Measurements from ENCODE around the gene AMER3.

DNA sequence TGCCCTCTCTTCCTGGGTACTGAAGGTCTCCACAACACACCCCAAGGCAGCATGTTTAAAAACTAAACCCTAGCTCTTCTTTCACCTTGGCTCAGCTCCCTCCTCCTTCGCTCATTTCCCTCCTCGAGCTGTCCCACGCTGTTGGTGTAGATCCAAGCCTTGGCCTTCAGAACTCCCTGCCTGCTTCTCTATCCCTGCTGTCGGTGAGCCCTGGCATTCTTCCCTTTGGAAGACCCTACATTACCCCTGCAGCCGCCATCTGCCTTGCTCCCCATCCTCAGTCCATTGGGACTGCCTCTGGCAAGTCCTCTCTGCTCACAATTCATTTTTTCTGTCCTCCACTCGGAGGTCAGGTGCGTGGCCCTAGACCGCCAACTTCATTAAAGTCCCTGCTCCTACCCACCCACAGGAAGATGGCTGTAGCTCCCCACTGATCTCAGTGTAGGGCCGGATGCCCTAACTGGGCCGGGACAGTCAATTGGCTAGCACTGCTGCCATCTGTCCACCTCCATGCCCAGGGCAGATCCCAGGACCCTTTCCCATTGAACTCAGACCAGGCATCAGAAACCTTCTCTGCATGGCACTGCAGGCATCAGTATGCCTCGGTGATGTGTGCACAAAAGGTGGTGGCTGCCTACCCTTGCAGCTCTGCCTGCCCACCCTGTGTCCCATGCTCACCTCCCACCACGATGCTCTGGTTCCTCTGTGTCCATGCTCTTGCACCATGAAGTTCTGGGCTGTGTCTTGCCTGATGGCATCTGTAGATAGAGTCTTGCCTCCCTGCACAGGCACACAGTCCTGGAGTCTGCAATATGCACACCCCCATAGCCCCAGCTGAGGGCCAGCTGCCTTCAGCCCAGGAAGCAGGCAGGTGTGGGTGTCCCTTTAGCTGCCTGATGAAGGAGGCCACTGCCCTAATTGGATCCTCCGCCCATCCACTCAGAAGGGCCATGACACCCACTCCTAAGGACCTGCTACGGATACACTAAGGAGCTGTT is 5.7 kb downstream of the AMER3 start:
- TF ChIP-seq POLR2A (IDR thresholded peaks at IDR 0.05; ENCODE audit: control extremely low read depth in 1 of 2, low read depth in 2 of 2, low read length in 2 of 2) (no peak), CHD2 (IDR thresholded peaks at IDR 0.05; ENCODE audit: low read length) (no peak), SRF (IDR thresholded peaks at IDR 0.05; ENCODE audit: low read depth, low read length) (no peak), EZH2 (IDR thresholded peaks at IDR 0.05; ENCODE audit: low read depth, low read length, severe bottlenecking) (no peak), RAD21 (IDR thresholded peaks at IDR 0.05 in 1 of 2, conservative IDR thresholded peaks at IDR 0.05 in 1 of 2; ENCODE audit: low read depth in 2 of 2, low read length in 2 of 2) (no peak), BCL11A (IDR thresholded peaks at IDR 0.05; ENCODE audit: low read depth in 2 of 2, low read length in 2 of 2) (no peak), ZNF274 (IDR thresholded peaks at IDR 0.05; ENCODE audit: borderline replicate concordance, extremely low read depth, low read length) (no peak), EP300 (IDR thresholded peaks at IDR 0.05; ENCODE audit: borderline replicate concordance in 1 of 2, low read depth in 2 of 2, low read length in 2 of 2) (no peak), RXRA (IDR thresholded peaks at IDR 0.05; ENCODE audit: insufficient read depth, low read depth, low read length) (no peak), JUND (IDR thresholded peaks at IDR 0.05; ENCODE audit: low read length) (no peak), POLR2AphosphoS5 (IDR thresholded peaks at IDR 0.05; ENCODE audit: low read depth, low read length) (no peak), CREB1 (IDR thresholded peaks at IDR 0.05) (no peak)
- TF ChIP-seq, protein P1, sequence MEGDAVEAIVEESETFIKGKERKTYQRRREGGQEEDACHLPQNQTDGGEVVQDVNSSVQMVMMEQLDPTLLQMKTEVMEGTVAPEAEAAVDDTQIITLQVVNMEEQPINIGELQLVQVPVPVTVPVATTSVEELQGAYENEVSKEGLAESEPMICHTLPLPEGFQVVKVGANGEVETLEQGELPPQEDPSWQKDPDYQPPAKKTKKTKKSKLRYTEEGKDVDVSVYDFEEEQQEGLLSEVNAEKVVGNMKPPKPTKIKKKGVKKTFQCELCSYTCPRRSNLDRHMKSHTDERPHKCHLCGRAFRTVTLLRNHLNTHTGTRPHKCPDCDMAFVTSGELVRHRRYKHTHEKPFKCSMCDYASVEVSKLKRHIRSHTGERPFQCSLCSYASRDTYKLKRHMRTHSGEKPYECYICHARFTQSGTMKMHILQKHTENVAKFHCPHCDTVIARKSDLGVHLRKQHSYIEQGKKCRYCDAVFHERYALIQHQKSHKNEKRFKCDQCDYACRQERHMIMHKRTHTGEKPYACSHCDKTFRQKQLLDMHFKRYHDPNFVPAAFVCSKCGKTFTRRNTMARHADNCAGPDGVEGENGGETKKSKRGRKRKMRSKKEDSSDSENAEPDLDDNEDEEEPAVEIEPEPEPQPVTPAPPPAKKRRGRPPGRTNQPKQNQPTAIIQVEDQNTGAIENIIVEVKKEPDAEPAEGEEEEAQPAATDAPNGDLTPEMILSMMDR (IDR thresholded peaks at IDR 0.05; ENCODE audit: control extremely low read depth in 1 of 3, insufficient read depth in 1 of 3, low read depth in 1 of 3, low read length in 3 of 3), result no peak

Data from H1 (cell line).